NCI-H2029 treated with DMSO at 0.1 percent for 48 hours (cell line): ENCODE data around the gene EIF3C.
"Not testable (repeated sequence)": the region's sequence is repeated elsewhere in the genome, so short reads cannot be mapped to it uniquely, and the experiment has no call there.

ENCODE experiments used
- DNase-seq: peaks from one replicate; lab custom pipeline; 2025; lab: John Stamatoyannopoulos, UW

EIF3C gene

GRCh38 chr16:28711220-28712083 lies at the start of gene EIF3C:
Gene EIF3C (plus strand): TSS chr16:28711464. CDS start chr16:28711687, 223 bp downstream.
- not testable (repeated sequence) for DNase-seq

- not testable (repeated sequence) for DNase-seq
These were observed 45.0 kb upstream of the EIF3C start for GRCh38 chr16:28666264-28666663.

GRCh38 chr16:28667480-28667879 lies 43.8 kb upstream of the EIF3C start:
- not testable (repeated sequence) for DNase-seq

- not testable (repeated sequence) for DNase-seq
These were observed 43.1 kb upstream of the EIF3C start for GRCh38 chr16:28668199-28668598.

- not testable (repeated sequence) for DNase-seq
These were observed 22.8 kb upstream of the EIF3C start for GRCh38 chr16:28688327-28688952.

GRCh38 chr16:28689425-28689824 lies 21.8 kb upstream of the EIF3C start:
- DNase-seq = not testable (repeated sequence)

- not testable (repeated sequence) for DNase-seq
These were observed 19.5 kb upstream of the EIF3C start for GRCh38 chr16:28691722-28692121.

- DNase-seq = not testable (repeated sequence)
These were observed 17.9 kb upstream of the EIF3C start for GRCh38 chr16:28693257-28693950.

GRCh38 chr16:28699792-28700191 lies 11.5 kb upstream of the EIF3C start:
- not testable (repeated sequence) for DNase-seq

- DNase-seq = not testable (repeated sequence)
These were observed 10.9 kb upstream of the EIF3C start for GRCh38 chr16:28700349-28700748.

GRCh38 chr16:28701384-28701783 lies 9.9 kb upstream of the EIF3C start:
- DNase-seq = not testable (repeated sequence)

- DNase-seq = not testable (repeated sequence)
These were observed 7.0 kb upstream of the EIF3C start for GRCh38 chr16:28704246-28704645.

GRCh38 chr16:28722852-28723650 lies 11.8 kb downstream of the EIF3C start:
- DNase-seq = not testable (repeated sequence)

GRCh38 chr16:28731253-28731652 lies 20.0 kb downstream of the EIF3C start:
- DNase-seq = not testable (repeated sequence)

- not testable (repeated sequence) for DNase-seq
These were observed 21.3 kb downstream of the EIF3C start for GRCh38 chr16:28732455-28733124.

GRCh38 chr16:28739787-28740186 lies 28.5 kb downstream of the EIF3C start:
- not testable (repeated sequence) for DNase-seq

- DNase-seq = not testable (repeated sequence)
These were observed 29.4 kb downstream of the EIF3C start for GRCh38 chr16:28740631-28741030.

GRCh38 chr16:28741295-28741694 lies 30.0 kb downstream of the EIF3C start:
- not testable (repeated sequence) for DNase-seq

- not testable (repeated sequence) for DNase-seq
These were observed 35.5 kb downstream of the EIF3C start for GRCh38 chr16:28746618-28747350.

GRCh38 chr16:28749997-28750465 lies 38.8 kb downstream of the EIF3C start:
- not testable (repeated sequence) for DNase-seq
